Measurements from ENCODE around the gene SDR42E1. TPM values are rescaled to one million over a fixed set of nuclear protein-coding genes. Genes with fewer than 3 reads are reported as not detected.

Gene SDR42E1
- total RNA-seq, 2 experiments from 2014 or later, result under 0.01 to 0.65 TPM

DNA sequence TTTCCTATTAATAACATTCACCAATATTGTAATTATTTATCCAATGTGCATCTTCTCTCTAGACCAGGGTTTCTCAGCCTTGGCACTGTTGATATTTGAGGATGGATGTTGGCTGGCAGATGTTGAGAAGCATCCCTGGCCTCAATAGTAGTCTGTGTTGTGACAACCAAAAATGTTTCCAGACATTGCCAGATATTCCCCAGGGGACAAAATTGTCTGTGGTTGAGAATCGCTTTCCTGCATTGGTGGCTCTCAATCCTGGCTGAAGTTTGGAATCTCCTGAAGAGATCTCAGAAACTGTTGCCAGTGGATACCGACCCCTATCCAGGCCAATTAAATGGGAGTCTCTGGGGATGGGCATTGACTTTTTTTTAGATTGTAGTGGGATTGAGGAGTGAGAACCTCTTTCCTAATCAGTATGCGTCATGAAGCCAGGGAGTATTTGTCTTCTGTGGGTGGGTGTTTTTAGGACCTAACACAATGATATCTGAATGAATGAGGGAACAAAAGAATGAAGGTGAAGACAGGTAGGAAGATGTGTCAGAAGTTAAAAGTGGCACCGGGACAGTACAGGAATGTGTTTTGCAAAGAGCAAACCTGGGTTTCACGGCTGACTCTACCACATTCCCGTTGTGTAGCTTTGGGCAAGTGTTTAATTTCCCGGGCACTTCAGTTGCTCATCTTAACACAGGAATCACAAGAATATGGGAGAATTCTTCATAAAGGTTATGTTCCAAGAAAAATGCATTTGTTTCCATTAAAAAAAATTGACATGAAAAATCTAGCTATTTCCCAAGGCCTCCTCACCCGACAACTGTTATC, 48.1 kb upstream of the SDR42E1 start:
- H3K4me3 ChIP-seq (ENCODE audit: low read depth, low read length, poor library complexity, severe bottlenecking), result no peak overlapping the region
- no peaks in the 10 kb centered on the region for H4K20me1 ChIP-seq (ENCODE audit: insufficient read depth, low read length)
- no TSS peak for BruUV-seq (replicated peaks)
- H3K9me2 ChIP-seq (ENCODE audit: insufficient read depth, low read length), result no peaks in the 10 kb centered on the region
- CTCF ChIA-PET (ENCODE audit: unreplicated experiment), result no interaction called here
- no peak for TF ChIP-seq CTCF (conservative IDR thresholded peaks at IDR 0.05; ENCODE audit: low read length)
- no peak for TF ChIP-seq EZH2phosphoT487 (IDR thresholded peaks at IDR 0.05; ENCODE audit: borderline replicate concordance, low read depth, low read length)
- no peak for DNase-seq (ENCODE audit: low spot score)
- H3K4me1 ChIP-seq (ENCODE audit: insufficient read depth, low read length, poor library complexity, severe bottlenecking), result no peaks in the 10 kb centered on the region
- H3K79me2 ChIP-seq (ENCODE audit: insufficient read depth, low read depth, low read length), result no peaks in the 10 kb centered on the region
- H3K36me3 ChIP-seq (ENCODE audit: insufficient read depth, low read length), result no peaks in the 10 kb centered on the region
- H3K4me2 ChIP-seq (ENCODE audit: low read length), result no peak overlapping the region
- no peak overlapping the region for H2AFZ ChIP-seq (ENCODE audit: low read length)
- POLR2A ChIA-PET, result interaction anchor here (0.6 to 0.9 kb wide), 2 partner anchors 14 to 22 kb away, joined by 3 read pairs; no protein-coding TSS in a partner anchor
- intact Hi-C loops (cut with micrococcal nuclease; ENCODE audit: unreplicated experiment), result no loop called here
- H3K9me3 ChIP-seq (ENCODE audit: low read length), result no peaks in the 10 kb centered on the region
- H3K27ac ChIP-seq (ENCODE audit: low read depth, low read length, poor library complexity, severe bottlenecking), result no peak overlapping the region

DNA sequence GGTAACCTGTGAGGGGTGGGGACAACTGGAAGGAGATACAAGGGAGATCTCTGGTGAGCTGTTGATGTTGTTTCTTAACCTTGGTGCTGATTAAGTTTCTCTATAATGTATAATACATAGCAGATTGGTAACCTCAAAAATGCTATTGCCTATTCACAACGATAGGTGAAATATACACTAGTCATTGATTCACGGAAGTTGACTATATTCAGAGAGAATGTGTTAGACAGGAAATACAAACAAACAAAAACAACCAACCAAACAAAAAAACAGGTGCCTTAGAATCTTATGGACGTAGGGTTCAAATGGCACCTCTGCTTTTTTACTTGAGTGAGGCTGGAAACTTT, 45.3 kb upstream of the SDR42E1 start:
- ChIA-PET POLR2A (no interaction called here), CTCF (ENCODE audit: unreplicated experiment) (no interaction called here)
- no peaks in the 10 kb centered on the region for H3K9me3 ChIP-seq (ENCODE audit: low read length)
- H3K4me2 ChIP-seq (ENCODE audit: low read length), result no peak overlapping the region
- no peak overlapping the region for H3K27ac ChIP-seq (ENCODE audit: low read depth, low read length, poor library complexity, severe bottlenecking)
- no peaks in the 10 kb centered on the region for H4K20me1 ChIP-seq (ENCODE audit: insufficient read depth, low read length)
- BruUV-seq (replicated peaks), result no TSS peak
- H3K4me1 ChIP-seq (ENCODE audit: insufficient read depth, low read length, poor library complexity, severe bottlenecking), result no peaks in the 10 kb centered on the region
- H3K4me3 ChIP-seq (ENCODE audit: low read depth, low read length, poor library complexity, severe bottlenecking), result no peak overlapping the region
- H3K36me3 ChIP-seq (ENCODE audit: insufficient read depth, low read length), result no peaks in the 10 kb centered on the region
- no peak overlapping the region for H2AFZ ChIP-seq (ENCODE audit: low read length)
- H3K79me2 ChIP-seq (ENCODE audit: insufficient read depth, low read depth, low read length), result no peaks in the 10 kb centered on the region
- H3K9me2 ChIP-seq (ENCODE audit: insufficient read depth, low read length), result no peaks in the 10 kb centered on the region
- TF ChIP-seq CTCF (conservative IDR thresholded peaks at IDR 0.05; ENCODE audit: low read length) (no peak), EZH2phosphoT487 (IDR thresholded peaks at IDR 0.05; ENCODE audit: borderline replicate concordance, low read depth, low read length) (no peak)
- intact Hi-C loops (cut with micrococcal nuclease; ENCODE audit: unreplicated experiment), result no loop called here
- no peak for DNase-seq (ENCODE audit: low spot score)

Data from OCI-LY7 (cell line).